KG1 (cell line): Measurements from ENCODE around the gene HIGD2A.
"Not testable (repeated sequence)": the region's sequence is repeated elsewhere in the genome, so short reads cannot be mapped to it uniquely, and the experiment has no call there.

Experiments used
- DNase-seq: peaks from one replicate; lab custom pipeline; 2025; lab: John Stamatoyannopoulos, UW

HIGD2A gene

DNA sequence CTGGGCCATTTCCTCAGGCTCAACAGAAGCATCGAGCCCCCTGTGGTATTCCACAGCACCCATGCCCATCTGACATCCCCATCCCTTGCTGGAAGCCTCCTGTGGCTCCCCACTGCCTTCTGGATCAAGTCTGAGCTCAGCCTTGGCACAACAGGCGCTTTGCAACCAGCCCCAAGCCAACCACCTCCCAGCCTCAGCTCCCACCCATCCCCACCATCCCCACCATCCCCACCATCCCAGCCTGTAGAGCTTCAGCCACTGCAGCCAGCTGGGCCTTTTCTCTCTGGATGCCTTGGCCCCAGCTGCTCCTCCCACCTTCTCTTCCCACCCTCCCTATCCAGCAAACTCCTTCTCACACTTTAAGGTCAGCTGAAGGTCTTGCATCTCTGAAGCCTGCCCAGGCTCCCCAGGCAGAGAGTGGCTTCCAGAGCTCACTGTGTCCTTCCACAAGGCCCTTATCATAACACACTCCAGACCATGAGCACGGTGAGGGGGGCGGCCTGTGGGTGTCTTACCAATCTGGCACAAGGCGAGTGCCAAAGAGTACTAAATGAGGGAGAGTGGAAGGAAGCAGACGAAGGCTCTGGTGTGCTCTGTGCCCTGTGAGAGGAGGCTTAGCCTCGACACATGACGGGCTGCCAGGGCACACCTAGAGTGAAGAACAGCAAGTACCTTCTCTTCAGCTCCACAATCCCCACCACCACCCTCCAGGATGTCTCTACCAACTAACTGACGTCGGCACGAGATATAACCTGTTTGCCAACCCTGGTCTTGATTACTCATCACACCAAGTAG, 6.5 kb downstream of the HIGD2A start:
- DNase-seq: no peak

DNA sequence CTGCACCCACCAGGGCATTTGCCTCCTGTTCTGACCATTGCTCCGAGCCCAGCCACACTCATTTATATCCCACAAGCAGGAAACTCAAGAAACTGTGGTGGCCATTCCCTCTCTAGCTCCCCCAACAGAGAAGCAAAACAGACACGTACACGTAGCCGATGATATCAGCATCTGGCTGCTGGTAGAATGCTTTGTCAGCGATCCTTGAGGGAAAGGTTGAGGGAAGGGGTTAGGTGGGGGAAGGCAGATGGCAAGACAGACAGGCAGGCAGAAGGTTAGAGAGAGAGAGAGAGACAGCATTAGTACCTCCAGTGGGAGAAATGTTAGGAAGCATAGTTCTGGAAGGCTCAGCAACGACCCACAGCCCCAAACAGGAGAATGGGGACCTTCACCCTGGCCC, 7.8 kb downstream of the HIGD2A start:
- DNase-seq: no peak

DNA sequence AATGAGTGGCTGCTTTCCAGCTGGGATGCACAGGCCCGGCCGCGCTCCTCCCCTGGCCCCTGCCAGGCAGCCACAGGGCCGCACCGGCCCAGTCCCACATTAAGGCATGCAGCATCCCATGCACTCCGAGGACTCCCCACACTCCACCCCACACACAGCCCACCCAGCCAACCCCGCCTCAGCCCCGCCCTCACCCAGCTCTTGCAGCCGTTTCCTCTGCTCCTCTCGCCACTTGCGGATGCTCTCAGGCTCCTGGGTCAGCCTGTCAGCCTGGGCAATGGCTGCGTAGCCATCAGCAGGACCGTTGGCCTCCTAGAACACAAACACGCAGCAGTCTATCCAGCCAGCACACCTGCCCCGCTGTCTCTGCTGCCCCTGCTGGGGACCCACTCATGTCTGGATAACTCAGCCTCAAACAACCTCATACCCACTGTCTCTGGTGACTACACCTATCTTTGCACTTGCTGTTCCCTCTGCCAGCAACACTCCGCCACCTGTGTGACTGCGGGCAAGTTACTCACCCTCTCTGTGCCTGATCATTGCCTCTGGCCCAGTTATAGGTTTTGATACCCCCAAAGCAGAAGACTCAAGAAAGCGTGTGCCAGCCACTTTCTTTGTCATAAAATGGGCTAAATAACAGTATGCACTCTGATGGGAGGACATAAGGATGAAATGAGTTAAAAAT, 9.3 kb downstream of the HIGD2A start:
- DNase-seq: no peak

DNA sequence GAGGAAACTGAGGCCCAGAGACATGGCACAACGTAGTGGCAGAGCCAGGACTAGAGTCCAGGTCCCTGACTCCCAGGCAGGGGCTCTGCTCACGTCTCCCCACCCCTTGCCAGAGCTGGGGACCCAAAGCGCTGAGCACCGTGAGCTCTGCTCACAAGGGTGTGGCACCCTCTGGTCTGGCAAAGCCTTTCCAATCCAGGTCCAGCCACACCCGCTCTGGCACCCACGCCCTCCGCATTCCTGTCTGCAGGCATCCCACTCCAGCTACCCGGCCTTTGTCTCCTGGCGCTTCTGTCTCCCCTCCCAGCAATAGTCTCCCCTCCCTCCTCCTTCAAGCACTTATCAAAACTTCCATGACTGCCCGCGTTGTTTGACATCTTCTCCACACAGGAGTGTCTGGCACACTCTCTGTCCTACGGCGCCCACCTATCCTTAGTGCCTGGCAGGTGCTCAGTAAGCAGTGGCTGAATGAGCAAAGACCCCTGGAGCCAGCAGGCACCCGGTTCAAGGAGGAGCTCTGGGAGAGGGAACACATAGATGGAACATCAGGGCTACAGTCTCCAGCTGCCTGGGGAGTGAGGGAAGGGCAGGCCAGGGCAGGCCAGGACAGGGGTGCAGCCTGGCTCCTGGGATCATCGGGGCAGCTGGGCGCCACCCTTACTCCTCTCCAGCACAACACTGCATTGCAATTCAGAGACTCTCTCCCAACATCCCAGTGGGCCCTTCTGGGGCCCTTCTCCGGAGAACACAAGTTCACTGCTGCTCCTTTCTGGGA, 12.0 kb downstream of the HIGD2A start:
- no peak for DNase-seq

DNA sequence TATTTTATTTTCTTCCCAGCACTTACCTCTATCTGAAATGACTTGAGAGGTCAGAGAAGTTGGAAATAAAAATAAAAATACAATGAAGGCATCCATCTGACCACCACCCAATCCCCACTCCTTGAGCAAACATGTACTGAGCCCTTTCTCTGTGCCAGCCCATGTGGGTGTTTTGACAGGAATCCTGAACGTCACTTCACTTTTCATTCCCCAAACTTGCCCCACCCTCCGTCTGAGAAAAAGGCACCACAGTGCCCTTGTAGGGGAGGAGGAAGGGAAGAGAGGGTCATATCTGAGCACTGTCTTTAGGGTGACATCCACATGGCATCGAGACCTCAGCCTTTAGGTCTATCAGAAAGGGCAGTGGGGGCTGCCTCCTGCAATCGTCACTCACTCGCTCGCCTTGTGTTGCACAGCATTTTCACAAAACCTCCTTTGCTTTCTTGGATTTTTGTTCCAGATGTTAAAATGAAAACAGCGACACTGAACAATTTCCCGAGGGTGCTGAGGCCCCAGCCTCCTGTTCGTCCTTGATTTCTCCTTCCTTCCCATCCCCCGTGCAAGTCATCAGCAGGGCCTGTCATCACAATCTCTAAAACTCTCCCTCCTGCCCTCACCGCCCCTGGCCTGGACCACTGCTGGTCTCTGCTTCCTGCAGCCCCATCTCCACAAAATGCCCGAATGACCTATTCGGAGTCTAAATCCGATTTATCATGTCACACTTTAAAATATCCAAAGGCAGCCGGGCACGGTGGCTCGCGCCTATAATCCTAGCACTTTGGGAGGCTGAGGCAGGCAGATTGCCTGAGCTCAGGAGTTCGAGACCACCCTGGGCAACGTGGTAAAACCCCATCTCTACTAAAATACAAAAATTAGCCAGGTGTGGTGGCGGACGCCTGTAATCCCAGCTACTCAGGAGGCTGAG, 13.0 kb downstream of the HIGD2A start:
- DNase-seq: no peak

DNA sequence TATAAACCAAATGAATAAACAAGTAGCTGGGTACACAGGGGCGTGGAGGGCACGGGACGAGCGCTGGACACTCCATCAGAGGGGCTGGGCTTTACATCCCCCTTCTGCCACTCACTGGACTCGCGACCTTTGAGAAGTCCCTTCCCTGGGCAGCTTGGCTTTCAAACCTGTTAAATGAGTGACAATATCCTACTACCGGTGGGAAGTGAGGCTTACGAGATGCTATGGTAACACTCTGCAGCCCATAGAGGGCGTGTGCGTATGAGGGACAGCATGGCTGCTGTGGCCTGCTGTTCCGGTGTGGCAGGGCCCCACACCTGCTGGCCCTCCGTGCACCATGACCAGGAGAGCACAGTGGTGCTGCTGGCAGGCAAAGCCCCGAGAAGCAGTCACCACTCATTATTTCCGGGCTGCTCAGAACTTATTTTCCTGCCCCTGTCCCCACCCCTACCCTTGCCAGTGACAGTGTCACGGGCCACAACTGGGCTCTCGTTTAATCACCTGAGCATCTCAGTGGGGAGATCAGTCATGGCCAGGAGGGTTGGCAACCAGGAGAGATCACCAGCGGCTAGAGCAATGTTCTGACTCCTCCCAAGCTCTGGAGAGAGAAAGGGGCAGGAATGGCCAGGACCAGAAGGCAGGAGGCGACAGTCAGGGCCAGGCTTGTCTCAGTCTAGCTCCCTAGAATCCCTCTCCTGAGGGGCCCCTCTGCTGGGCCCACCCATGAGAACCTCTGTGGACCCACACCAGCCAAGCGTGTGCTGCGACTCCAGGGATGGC, 17.3 kb downstream of the HIGD2A start:
- DNase-seq: no peak

DNA sequence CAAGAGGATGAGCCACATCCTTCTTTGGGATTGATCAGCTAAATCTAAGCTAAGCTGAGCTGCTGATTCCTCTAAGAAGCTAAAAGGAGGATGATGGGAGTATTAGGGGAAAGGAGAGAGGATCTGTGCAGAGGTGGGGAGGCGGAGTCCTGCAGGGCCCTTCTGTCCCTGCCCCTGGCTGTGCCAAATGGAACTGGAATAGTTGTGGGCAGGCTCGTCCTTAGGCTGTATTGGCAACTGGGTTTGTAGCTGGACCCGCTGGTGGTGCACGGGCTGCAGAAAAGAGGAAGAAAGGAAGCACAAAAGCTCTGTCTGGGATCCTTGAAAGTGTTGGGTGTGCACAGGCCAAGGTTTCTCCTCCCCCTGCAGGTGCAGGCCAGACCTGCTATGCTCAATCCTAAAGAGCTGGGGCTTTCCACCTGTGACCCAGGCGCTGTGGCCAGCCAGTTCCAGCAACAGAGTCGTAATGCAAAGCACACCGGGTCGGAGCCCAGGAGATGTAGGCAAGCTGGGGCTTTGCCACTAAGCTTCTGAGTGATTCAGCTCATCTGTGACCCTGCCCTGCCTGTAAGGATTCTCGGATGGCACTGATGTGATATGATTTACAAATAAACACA, 18.0 kb downstream of the HIGD2A start:
- no peak for DNase-seq

DNA sequence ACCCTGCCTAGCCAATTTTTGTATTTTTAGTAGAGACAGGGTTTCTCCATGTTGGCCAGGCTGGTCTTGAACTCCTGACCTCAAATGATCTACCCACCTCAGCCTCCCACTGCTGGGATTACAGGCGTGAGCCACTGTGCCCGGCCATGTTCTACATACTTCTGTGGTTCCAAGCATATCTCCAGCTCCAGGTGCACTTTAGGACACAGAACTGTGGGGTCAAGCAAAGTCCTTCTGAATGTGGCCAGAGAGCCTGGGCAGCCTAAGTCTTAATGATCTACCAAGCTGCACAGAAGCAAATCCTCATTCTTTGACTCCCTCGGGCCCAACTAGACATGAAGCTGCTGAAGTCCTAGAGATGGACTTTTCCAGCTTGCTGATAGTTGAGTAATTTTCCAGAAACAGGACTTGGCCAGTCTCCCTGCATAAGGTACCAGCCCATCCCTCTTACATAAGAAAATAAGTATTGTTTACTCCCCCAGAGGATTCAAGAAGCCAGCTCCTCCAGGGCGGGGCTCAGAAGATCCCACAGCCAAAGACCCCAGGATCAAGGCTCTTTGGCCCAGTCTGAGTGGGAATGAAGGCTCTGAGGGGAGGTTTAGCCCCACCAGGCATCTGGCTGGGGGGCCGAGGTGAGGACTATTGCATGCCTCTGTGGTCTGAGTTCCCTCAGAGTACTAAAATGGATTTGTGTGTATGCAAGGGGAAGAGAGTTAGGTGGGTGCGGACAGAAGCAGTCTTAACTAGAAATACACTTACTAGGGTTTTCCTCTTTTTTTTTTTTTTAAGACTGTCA, 19.1 kb downstream of the HIGD2A start:
- no peak for DNase-seq

DNA sequence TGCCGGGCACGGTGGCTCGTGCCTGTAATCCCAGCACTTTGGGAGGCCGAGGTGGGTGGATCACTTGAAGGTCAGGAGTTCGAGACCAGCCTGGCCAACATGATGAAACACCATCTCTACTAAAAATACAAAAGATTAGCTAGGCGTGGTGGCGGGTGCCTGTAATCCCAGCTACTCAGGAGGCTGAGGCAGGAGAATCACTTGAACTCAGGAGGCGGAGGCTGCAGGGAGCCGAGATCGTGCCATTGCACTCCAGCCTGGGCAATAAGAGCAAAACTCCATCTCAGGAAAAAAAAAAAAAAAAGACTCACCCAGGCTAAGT, 19.7 kb downstream of the HIGD2A start:
- not testable (repeated sequence) for DNase-seq

DNA sequence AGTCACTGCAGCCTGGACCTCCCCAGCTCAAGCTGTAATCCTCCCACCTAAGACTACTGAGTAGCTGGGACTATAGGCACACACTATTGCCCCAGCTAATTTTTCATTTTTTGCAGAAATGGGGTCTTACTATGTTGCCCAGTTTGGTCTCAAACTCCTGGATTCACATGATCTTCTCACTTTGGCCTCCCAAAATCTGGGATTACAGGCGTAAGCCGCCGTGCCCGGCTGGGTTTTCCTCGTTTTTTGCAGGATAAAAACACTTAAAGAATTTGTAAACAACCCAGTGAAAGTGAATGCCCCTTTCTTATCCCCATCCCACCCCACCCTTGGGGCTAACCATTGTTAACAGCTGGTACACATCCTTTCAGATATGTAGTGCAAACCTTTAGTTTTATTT, 20.0 kb downstream of the HIGD2A start:
- DNase-seq: no peak

DNA sequence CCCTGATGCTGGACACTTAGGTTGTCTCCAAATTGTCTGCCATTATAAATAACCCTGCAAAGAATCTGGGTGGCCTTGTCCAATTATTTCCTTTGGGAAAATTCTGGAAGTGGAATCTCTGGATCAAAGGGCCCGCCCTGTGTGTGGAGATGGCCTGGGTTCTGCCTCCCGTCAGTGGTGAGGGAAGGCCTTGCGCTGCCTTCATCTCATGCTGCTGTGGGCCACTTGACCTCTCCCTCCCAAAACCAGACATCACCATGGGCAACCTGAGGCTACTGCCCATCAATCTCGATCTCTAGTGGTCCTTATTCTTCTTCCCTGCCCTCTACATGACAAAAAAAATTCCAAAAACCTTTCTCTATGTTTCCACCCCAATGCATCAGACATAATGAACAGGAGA, 21.2 kb downstream of the HIGD2A start:
- DNase-seq: no peak

DNA sequence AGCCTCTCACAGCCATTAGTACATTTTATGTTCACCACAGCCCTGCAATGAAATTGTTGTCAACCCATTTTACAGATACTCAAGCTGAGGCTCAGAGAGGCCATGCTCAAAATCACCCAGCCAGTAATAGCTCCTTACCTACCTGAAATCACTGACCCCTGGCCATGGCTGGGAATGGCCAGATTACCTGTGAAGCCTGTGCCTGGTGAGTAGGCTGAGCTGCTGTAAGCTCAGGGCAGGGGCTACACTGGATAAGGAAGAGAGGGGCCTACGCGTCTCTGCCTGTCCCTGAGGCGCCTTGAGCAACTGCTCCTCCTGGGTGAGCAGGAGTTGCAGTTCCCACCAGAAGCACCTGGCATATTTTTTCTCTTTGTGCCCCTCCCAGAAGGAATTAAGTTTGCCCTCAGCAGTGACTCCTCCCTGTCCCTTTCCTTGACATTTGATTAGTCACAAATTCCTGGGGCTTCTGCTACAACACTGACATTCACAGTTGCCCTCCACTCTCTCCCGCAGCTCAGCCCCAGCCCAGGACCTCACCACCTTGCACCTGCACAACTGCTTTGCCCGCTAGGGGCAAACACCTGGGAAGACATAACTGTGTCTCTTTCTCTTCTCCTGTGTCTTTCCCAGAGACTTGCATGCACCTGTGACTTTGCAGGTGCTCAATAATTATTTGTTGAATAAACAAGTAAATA, 22.1 kb downstream of the HIGD2A start:
- no peak for DNase-seq

DNA sequence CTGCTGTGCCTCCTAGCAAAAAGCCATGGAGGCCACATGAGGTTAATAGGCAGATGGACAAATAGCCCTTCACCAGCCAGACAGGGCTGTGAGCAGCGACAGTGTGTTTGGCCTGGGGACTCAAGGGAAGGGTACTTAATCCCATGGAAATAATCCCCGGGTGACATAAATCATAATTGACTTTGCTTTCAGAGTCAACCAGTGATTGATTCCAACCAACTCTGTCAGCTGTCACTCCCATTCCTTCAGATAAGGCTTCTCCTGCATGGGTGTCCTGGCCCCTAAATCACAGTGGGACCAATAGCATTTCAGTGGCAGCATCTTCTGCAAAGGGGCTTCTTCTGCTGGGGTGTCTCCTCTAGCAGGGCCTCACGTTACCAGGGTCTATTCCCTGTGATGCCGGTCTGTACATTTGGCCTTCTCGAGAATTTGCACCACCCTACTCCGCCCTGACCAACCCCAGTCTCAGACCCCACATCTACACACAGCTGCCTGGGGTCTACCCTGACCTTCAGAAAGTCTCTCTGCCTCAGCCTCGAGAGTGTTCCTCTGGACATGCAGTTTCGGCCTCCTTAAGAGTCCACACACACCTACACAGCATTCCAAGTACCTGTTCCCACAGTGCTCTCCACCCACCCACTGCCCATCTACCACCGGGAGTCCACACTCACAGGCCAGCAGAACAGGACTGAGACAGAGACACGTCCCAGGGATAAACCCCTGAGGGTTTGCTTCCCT, 24.1 kb downstream of the HIGD2A start:
- no peak for DNase-seq

DNA sequence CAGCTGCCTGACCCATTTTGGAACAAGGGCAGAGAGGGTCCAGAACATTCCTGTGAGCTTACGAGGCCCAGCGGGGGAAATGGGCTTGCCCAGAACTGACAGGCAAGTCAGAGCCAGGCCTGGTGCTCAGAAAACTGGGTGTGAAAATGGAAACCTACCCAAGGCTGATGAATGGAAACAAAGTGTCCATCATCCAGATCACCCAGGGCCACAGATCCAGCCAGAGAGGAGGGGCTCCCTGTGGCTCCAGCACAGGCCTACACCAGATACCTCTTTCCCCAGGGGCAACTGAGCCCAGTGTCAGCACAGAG, 24.7 kb downstream of the HIGD2A start:
- DNase-seq: no peak

DNA sequence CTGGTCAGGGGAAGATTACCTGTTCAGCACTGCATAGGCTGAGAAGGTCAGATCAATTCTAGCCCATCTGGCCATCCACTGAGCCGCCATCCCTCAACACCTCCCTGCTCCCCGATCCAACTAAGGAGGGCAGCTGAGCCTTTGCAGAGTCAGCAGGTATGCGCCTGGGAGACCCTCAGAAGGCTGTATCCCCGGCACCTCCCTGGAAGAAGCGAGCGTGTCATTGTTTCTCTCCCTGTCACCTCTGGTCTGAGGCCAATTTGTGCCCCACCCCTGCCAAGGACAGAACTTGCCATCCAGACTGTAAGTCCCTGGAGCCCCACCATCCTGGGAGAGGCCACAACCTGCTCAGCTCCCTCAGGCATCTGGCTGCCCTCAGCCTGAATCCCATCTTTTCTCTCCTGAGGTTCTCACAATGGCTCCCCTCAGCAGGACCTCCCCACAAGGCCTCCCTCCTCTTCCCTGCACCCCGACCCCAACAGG, 25.2 kb downstream of the HIGD2A start:
- no peak for DNase-seq

DNA sequence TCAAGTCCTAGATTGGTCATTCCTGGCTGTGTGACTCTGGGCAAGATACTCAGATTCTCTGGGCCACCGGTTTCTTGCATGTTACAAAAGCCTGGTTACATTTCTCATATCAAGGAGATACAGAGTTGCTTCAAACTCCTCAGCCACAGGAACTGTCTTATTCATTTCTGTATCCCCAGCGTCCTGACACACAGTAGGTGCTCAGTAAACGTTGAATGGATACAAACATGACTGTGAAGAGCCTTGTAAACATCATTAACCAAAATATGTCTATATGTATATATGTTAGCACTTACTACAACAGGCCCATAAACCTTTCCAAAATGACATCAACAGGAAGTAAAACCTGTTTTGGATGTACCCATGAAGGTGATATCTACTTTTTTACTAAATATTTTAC, 26.2 kb downstream of the HIGD2A start:
- DNase-seq: no peak

DNA sequence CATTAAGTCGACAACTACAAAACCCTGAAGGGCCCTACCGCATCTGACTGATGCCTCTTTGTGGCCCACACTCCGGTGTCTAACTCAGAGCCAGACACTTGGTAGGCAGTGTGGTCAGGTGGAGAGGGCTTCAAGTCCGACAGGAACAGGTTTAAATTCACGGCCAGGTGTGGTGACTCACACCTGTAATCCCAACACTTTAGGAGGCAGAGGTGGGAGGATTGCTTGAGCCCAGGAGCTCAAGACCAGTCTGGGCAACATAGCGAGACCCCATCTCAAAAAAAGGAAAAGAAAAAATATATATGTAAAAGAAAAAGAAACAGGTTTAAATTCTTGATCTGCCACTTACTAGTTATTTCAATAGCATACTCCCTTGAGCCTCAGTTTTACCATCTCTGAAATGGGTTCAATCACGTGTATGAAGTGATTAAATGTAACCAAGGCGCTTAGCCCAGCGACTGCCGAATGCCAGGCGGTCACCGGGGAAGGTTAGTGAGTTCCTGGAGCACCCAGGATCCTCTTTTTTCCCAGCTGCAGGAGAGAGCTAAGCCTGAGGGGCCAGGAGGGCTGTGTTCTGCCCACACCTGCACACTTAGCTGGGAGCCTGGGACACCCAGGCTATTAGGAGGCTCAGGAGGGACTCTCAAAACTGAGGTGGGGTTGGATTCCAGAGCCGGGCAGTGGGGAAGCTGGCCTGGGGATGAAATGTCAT, 26.8 kb downstream of the HIGD2A start:
- DNase-seq: no peak
